SIG-M5 treated with dmso at 0.1 percent for 504 hours (cell line): ENCODE data around the gene PRSS58.

ENCODE experiments used
- DNase-seq: peaks from one replicate; lab custom pipeline; 2025; ENCODE audit not compliant: unreplicated experiment; lab: John Stamatoyannopoulos, UW

PRSS58 gene

DNA sequence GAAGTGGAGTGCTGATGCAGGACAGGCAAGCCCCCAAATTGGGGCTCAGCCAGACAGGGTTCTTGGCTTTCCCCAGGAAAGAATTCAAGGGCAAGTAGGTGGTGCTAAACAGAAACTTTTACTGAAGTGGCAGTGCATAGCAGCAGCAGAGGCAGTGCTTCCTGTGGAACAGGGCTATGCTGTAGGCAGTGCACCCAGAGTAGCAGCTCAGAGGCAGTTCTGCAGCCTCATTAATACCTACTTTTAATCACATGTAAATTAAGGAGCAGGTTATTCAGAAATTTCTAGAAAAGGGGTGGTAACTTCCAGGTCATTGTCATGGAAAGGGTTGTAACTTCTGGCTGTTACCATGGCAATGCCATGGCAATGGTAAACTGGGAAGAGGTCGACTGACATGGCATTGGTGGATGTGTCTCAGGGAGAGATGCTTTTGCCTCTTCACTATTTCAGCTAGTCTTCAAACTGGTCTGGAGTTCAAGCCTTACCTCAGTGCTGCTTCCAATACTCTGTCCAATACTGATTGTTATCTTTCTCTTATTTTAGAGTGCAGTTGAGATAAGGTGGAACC is 29.2 kb downstream of the PRSS58 start:
- no peak for DNase-seq
